ENCODE data around the gene CTTN.
A peak's percentile ranks its signal among the peaks of the same experiment; 100 is the strongest.
"Not testable (repeated sequence)": the region's sequence is repeated elsewhere in the genome, so short reads cannot be mapped to it uniquely, and the experiment has no call there.

Gene CTTN

GRCh38 chr11:70378506-70379134, 19.7 kb upstream of the CTTN start:
- Histone ChIP-seq H3K27ac (ENCODE audit: insufficient read depth, low read depth, low read length, poor library complexity, severe bottlenecking) (no peak overlapping the region), H3K4me3 (ENCODE audit: insufficient read depth, low read depth, low read length) (no peak overlapping the region), H3K9me3 (ENCODE audit: control insufficient read depth, low read length) (no peaks in the 10 kb centered on the region), H3K36me3 (ENCODE audit: control insufficient read depth, insufficient read depth, low read length) (peaks cover 24% of the 10 kb centered on the region), H3K27me3 (ENCODE audit: control insufficient read depth, insufficient read depth, low read length, poor library complexity, severe bottlenecking) (no peaks in the 10 kb centered on the region), H3K4me1 (ENCODE audit: control insufficient read depth, insufficient read depth, low read length) (peaks cover 8% of the 10 kb centered on the region)
- WGBS, 2 experiments, result 87 to 90% methylated on average over 8 of the region's 9 CpGs

GRCh38 chr11:70381350-70381749, 17.0 kb upstream of the CTTN start:
- WGBS, 2 experiments, result 92 to 95% methylated on average over 8 of the region's 8 CpGs
- no peak overlapping the region for H3K4me3 ChIP-seq (ENCODE audit: insufficient read depth, low read depth, low read length)
- H3K27me3 ChIP-seq (ENCODE audit: control insufficient read depth, insufficient read depth, low read length, poor library complexity, severe bottlenecking), result no peaks in the 10 kb centered on the region
- no peaks in the 10 kb centered on the region for H3K9me3 ChIP-seq (ENCODE audit: control insufficient read depth, low read length)
- peaks cover 24% of the 10 kb centered on the region for H3K36me3 ChIP-seq (ENCODE audit: control insufficient read depth, insufficient read depth, low read length)
- no peak overlapping the region for H3K27ac ChIP-seq (ENCODE audit: insufficient read depth, low read depth, low read length, poor library complexity, severe bottlenecking)
- peaks cover 8% of the 10 kb centered on the region for H3K4me1 ChIP-seq (ENCODE audit: control insufficient read depth, insufficient read depth, low read length)

GRCh38 chr11:70381872-70382861, 16.2 kb upstream of the CTTN start:
- 90% methylated on average over 13 to 15 of the region's 15 CpGs for WGBS, 2 experiments
- H3K36me3 ChIP-seq (ENCODE audit: control insufficient read depth, insufficient read depth, low read length), result peaks cover 16% of the 10 kb centered on the region
- peaks cover 8% of the 10 kb centered on the region for H3K4me1 ChIP-seq (ENCODE audit: control insufficient read depth, insufficient read depth, low read length)
- peak overlapping the region; percentile 6 for H3K27ac ChIP-seq (ENCODE audit: insufficient read depth, low read depth, low read length, poor library complexity, severe bottlenecking)
- H3K9me3 ChIP-seq (ENCODE audit: control insufficient read depth, low read length), result no peaks in the 10 kb centered on the region
- H3K27me3 ChIP-seq (ENCODE audit: control insufficient read depth, insufficient read depth, low read length, poor library complexity, severe bottlenecking), result no peaks in the 10 kb centered on the region
- H3K4me3 ChIP-seq (ENCODE audit: insufficient read depth, low read depth, low read length), result no peak overlapping the region

- WGBS, 2 experiments, result 95 to 97% methylated on average over 11 of the region's 11 CpGs
- H3K9me3 ChIP-seq (ENCODE audit: control insufficient read depth, low read length), result no peaks in the 10 kb centered on the region
- peaks cover 3% of the 10 kb centered on the region for H3K36me3 ChIP-seq (ENCODE audit: control insufficient read depth, insufficient read depth, low read length)
- no peak overlapping the region for H3K4me3 ChIP-seq (ENCODE audit: insufficient read depth, low read depth, low read length)
- peaks cover 8% of the 10 kb centered on the region for H3K4me1 ChIP-seq (ENCODE audit: control insufficient read depth, insufficient read depth, low read length)
- H3K27ac ChIP-seq (ENCODE audit: insufficient read depth, low read depth, low read length, poor library complexity, severe bottlenecking), result no peak overlapping the region
- no peaks in the 10 kb centered on the region for H3K27me3 ChIP-seq (ENCODE audit: control insufficient read depth, insufficient read depth, low read length, poor library complexity, severe bottlenecking)
These were observed 14.4 kb upstream of the CTTN start for GRCh38 chr11:70383664-70384565.

- H3K36me3 ChIP-seq (ENCODE audit: control insufficient read depth, insufficient read depth, low read length), result no peaks in the 10 kb centered on the region
These were observed 13.7 kb upstream of the CTTN start for GRCh38 chr11:70384566-70385152.

GRCh38 chr11:70387564-70387963, 10.8 kb upstream of the CTTN start:
- Histone ChIP-seq H3K4me1 (ENCODE audit: control insufficient read depth, insufficient read depth, low read length) (no peaks in the 10 kb centered on the region), H3K9me3 (ENCODE audit: control insufficient read depth, low read length) (no peaks in the 10 kb centered on the region), H3K27ac (ENCODE audit: insufficient read depth, low read depth, low read length, poor library complexity, severe bottlenecking) (no peak overlapping the region), H3K4me3 (ENCODE audit: insufficient read depth, low read depth, low read length) (no peak overlapping the region), H3K36me3 (ENCODE audit: control insufficient read depth, insufficient read depth, low read length) (no peaks in the 10 kb centered on the region), H3K27me3 (ENCODE audit: control insufficient read depth, insufficient read depth, low read length, poor library complexity, severe bottlenecking) (no peaks in the 10 kb centered on the region)
- WGBS, 2 experiments, result 96 to 100% methylated on average over 4 of the region's 4 CpGs

More at GRCh38 chr11:70384566-70385152, 13.7 kb upstream of the CTTN start:
- Histone ChIP-seq H3K4me3 (ENCODE audit: insufficient read depth, low read depth, low read length) (no peak overlapping the region), H3K27ac (ENCODE audit: insufficient read depth, low read depth, low read length, poor library complexity, severe bottlenecking) (no peak overlapping the region), H3K4me1 (ENCODE audit: control insufficient read depth, insufficient read depth, low read length) (peaks cover 8% of the 10 kb centered on the region), H3K9me3 (ENCODE audit: control insufficient read depth, low read length) (no peaks in the 10 kb centered on the region), H3K27me3 (ENCODE audit: control insufficient read depth, insufficient read depth, low read length, poor library complexity, severe bottlenecking) (no peaks in the 10 kb centered on the region)
- WGBS, 2 experiments, result 92 to 94% methylated on average over 18 of the region's 18 CpGs

GRCh38 chr11:70389201-70389600, 9.1 kb upstream of the CTTN start:
- H3K27ac ChIP-seq (ENCODE audit: insufficient read depth, low read depth, low read length, poor library complexity, severe bottlenecking), result no peak overlapping the region
- H3K27me3 ChIP-seq (ENCODE audit: control insufficient read depth, insufficient read depth, low read length, poor library complexity, severe bottlenecking), result no peaks in the 10 kb centered on the region
- no peaks in the 10 kb centered on the region for H3K36me3 ChIP-seq (ENCODE audit: control insufficient read depth, insufficient read depth, low read length)
- WGBS, 2 experiments, result 75 to 77% methylated on average over 6 of the region's 6 CpGs
- H3K4me3 ChIP-seq (ENCODE audit: insufficient read depth, low read depth, low read length), result no peak overlapping the region
- H3K9me3 ChIP-seq (ENCODE audit: control insufficient read depth, low read length), result no peaks in the 10 kb centered on the region
- H3K4me1 ChIP-seq (ENCODE audit: control insufficient read depth, insufficient read depth, low read length), result no peaks in the 10 kb centered on the region

GRCh38 chr11:70390882-70391281, 7.4 kb upstream of the CTTN start:
- H3K9me3 ChIP-seq (ENCODE audit: control insufficient read depth, low read length); H3K27ac ChIP-seq (ENCODE audit: insufficient read depth, low read depth, low read length, poor library complexity, severe bottlenecking); H3K27me3 ChIP-seq (ENCODE audit: control insufficient read depth, insufficient read depth, low read length, poor library complexity, severe bottlenecking); H3K4me3 ChIP-seq (ENCODE audit: insufficient read depth, low read depth, low read length); H3K36me3 ChIP-seq (ENCODE audit: control insufficient read depth, insufficient read depth, low read length); H3K4me1 ChIP-seq (ENCODE audit: control insufficient read depth, insufficient read depth, low read length): not testable (repeated sequence)
- 93 to 94% methylated on average over 7 of the region's 7 CpGs for WGBS, 2 experiments

GRCh38 chr11:70394211-70394950, 3.9 kb upstream of the CTTN start:
- H3K27me3 ChIP-seq (ENCODE audit: control insufficient read depth, insufficient read depth, low read length, poor library complexity, severe bottlenecking), result no peaks in the 10 kb centered on the region
- H3K36me3 ChIP-seq (ENCODE audit: control insufficient read depth, insufficient read depth, low read length), result no peaks in the 10 kb centered on the region
- H3K4me1 ChIP-seq (ENCODE audit: control insufficient read depth, insufficient read depth, low read length), result no peaks in the 10 kb centered on the region
- WGBS, 2 experiments, result 96 to 99% methylated on average over 15 of the region's 15 CpGs
- no peaks in the 10 kb centered on the region for H3K9me3 ChIP-seq (ENCODE audit: control insufficient read depth, low read length)
- no peak overlapping the region for H3K4me3 ChIP-seq (ENCODE audit: insufficient read depth, low read depth, low read length)
- H3K27ac ChIP-seq (ENCODE audit: insufficient read depth, low read depth, low read length, poor library complexity, severe bottlenecking), result no peak overlapping the region
